ENCODE data around the gene C1QTNF4. TPM values are rescaled to one million over a fixed set of nuclear protein-coding genes. Genes with fewer than 3 reads are reported as not detected.
A peak's percentile ranks its signal among the peaks of the same experiment; 100 is the strongest.

C1QTNF4 gene
- polyA plus RNA-seq, 1 donor (not counting 4 experiments of a cell fraction or from before 2014, with no cell fraction given), result not detected

DNA sequence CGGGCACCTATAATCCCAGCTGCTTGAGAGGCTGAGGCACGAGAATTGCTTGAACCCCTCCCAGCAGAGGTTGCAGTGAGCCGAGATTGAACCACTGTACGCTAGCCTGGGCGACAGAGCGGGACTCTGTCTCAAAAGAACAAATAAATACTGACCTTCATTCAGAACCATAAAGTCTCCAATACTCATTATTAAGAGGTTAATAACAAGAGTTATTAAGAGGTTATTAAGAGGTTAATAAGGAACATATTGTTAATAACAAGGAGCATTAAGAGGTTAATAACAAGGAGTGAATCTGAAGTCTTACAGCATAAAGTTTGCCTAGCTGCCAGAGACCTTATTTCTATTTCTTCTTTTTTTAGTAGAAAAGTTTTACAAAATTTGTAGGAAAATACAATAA is 48.9 kb downstream of the C1QTNF4 start:
- H3K4me1 ChIP-seq (ENCODE audit: control insufficient read depth, extremely low read depth, insufficient read depth, low read length), result peaks cover 18% of the 10 kb centered on the region
- H3K4me3 ChIP-seq (ENCODE audit: control insufficient read depth in 2 of 3, extremely low read depth in 1 of 3, insufficient read depth in 2 of 3, low read depth in 1 of 3, low read length in 3 of 3), result no peak overlapping the region
- H3K27me3 ChIP-seq (ENCODE audit: control insufficient read depth, extremely low read depth, insufficient read depth, low read length), result no peaks in the 10 kb centered on the region
- peaks cover 94% of the 10 kb centered on the region for H3K79me2 ChIP-seq (ENCODE audit: control insufficient read depth, insufficient read depth, low read length)
- H3K9me1 ChIP-seq (ENCODE audit: control insufficient read depth, extremely low read depth, insufficient read depth, low read length), result no peaks in the 10 kb centered on the region
- H2AFZ ChIP-seq (ENCODE audit: control insufficient read depth, low read length), result no peak overlapping the region
- H3K27ac ChIP-seq (ENCODE audit: control insufficient read depth, insufficient read depth, low read length), result no peak overlapping the region
- DNase-seq (ENCODE audit: low read depth, low spot score), result no peak
- H4K20me1 ChIP-seq (ENCODE audit: control insufficient read depth, extremely low read depth, insufficient read depth, low read length), result peaks cover 9% of the 10 kb centered on the region
- no peak overlapping the region for H3K4me2 ChIP-seq (ENCODE audit: control insufficient read depth, extremely low read depth, insufficient read depth, low read depth, low read length)
- TF ChIP-seq CTCF (optimal IDR thresholded peaks at IDR 0.05 in 1 of 3, IDR thresholded peaks at IDR 0.05 in 1 of 3, conservative IDR thresholded peaks at IDR 0.05 in 1 of 3; ENCODE audit: extremely low read depth in 1 of 3, insufficient read depth in 2 of 3, low read length in 3 of 3) (no peak), EZH2 (IDR thresholded peaks at IDR 0.05; ENCODE audit: low read length) (no peak)
- H3K9me3 ChIP-seq (ENCODE audit: control insufficient read depth, low read depth, low read length), result no peaks in the 10 kb centered on the region
- no peak for FAIRE-seq
- dilution Hi-C loops (cut with MboI; ENCODE audit: extremely low pct_ligation_motif_present, low sequenced_read_pairs), result no loop called here
- H3K9ac ChIP-seq (ENCODE audit: control insufficient read depth, extremely low read depth, insufficient read depth, low read length), result no peak overlapping the region
- H3K36me3 ChIP-seq (ENCODE audit: control insufficient read depth in 2 of 2, extremely low read depth in 1 of 2, insufficient read depth in 2 of 2, low read length in 2 of 2), result no peaks in the 10 kb centered on the region

- Histone ChIP-seq H3K9me1 (ENCODE audit: control insufficient read depth, extremely low read depth, insufficient read depth, low read length) (no peaks in the 10 kb centered on the region), H3K36me3 (ENCODE audit: control insufficient read depth in 2 of 2, extremely low read depth in 1 of 2, insufficient read depth in 2 of 2, low read length in 2 of 2) (peaks cover 0 to 4% of the 10 kb centered on the region in 2 experiments), H3K4me3 (ENCODE audit: control insufficient read depth in 2 of 3, extremely low read depth in 1 of 3, insufficient read depth in 2 of 3, low read depth in 1 of 3, low read length in 3 of 3) (no peak overlapping the region), H3K79me2 (ENCODE audit: control insufficient read depth, insufficient read depth, low read length) (peaks cover 90% of the 10 kb centered on the region), H4K20me1 (ENCODE audit: control insufficient read depth, extremely low read depth, insufficient read depth, low read length) (peaks cover 11% of the 10 kb centered on the region), H3K27ac (ENCODE audit: control insufficient read depth, insufficient read depth, low read length) (peak overlapping the region; percentile 94), H3K4me2 (ENCODE audit: control insufficient read depth, extremely low read depth, insufficient read depth, low read depth, low read length) (peak overlapping the region; percentile 74), H3K9ac (ENCODE audit: control insufficient read depth, extremely low read depth, insufficient read depth, low read length) (peak overlapping the region; percentile 73), H2AFZ (ENCODE audit: control insufficient read depth, low read length) (no peak overlapping the region), H3K27me3 (ENCODE audit: control insufficient read depth, extremely low read depth, insufficient read depth, low read length) (no peaks in the 10 kb centered on the region), H3K4me1 (ENCODE audit: control insufficient read depth, extremely low read depth, insufficient read depth, low read length) (peaks cover 33% of the 10 kb centered on the region), H3K9me3 (ENCODE audit: control insufficient read depth, low read depth, low read length) (no peaks in the 10 kb centered on the region)
- dilution Hi-C loops (cut with MboI; ENCODE audit: extremely low pct_ligation_motif_present, low sequenced_read_pairs), result no loop called here
- TF ChIP-seq EZH2 (IDR thresholded peaks at IDR 0.05; ENCODE audit: low read length) (no peak), CTCF (optimal IDR thresholded peaks at IDR 0.05 in 1 of 3, IDR thresholded peaks at IDR 0.05 in 1 of 3, conservative IDR thresholded peaks at IDR 0.05 in 1 of 3; ENCODE audit: extremely low read depth in 1 of 3, insufficient read depth in 2 of 3, low read length in 3 of 3) (no peak)
- no peak for DNase-seq (ENCODE audit: low read depth, low spot score)
- FAIRE-seq, result no peak
Measured at GRCh38 chr11:47541070-47541469, 53.1 kb downstream of the C1QTNF4 start.
